Cardiac fibroblast (primary cell): ENCODE measurements around the gene LRRC51.

ENCODE experiments used
- DNase-seq, 2 donors: peaks; one replicate each; pipeline versions ENCODE4 v3.0.0 to v3.0.0-alpha.2; 2010; ENCODE audit warnings: low read depth in 2 of 2
- H3K4me3 ChIP-seq, 2 donors: replicated peaks in 1 of 2; 1 replicate in 1 of 2; 2 replicates in 1 of 2; pipeline ENCODE4 v1.5.1; 2011; ENCODE audit warnings: low read depth in 2 of 2, low read length in 2 of 2, mild to moderate bottlenecking in 2 of 2, moderate library complexity in 1 of 2
- CTCF ChIP-seq: IDR thresholded peaks from one replicate; pipeline ENCODE4 v1.5.1; 2011; ENCODE audit warnings: low read depth, mild to moderate bottlenecking, low read length, inconsistent platforms

Gene LRRC51

GRCh38 chr11:72091292-72091691, 10.6 kb downstream of the LRRC51 start:
- peak; percentile 75 to 78 for DNase-seq
- no peak overlapping the region for H3K4me3 ChIP-seq
- TF ChIP-seq CTCF = peak; percentile 86

- TF ChIP-seq CTCF = no peak
- DNase-seq = no peak
- no peak overlapping the region for H3K4me3 ChIP-seq
Observed at GRCh38 chr11:72098741-72099140, 18.1 kb downstream of the LRRC51 start.

- H3K4me3 ChIP-seq = no peak overlapping the region
- DNase-seq = no peak
- no peak for TF ChIP-seq CTCF
Observed at GRCh38 chr11:72100009-72100408, 19.4 kb downstream of the LRRC51 start.

GRCh38 chr11:72100462-72100861, 19.8 kb downstream of the LRRC51 start:
- DNase-seq = peak in 1 of 2 donors; percentile 12
- no peak for TF ChIP-seq CTCF
- H3K4me3 ChIP-seq = no peak overlapping the region

- no peak for TF ChIP-seq CTCF
- peak overlapping the region; percentile 83 to 85 for H3K4me3 ChIP-seq
Observed at GRCh38 chr11:72102162-72102561, 21.5 kb downstream of the LRRC51 start.

GRCh38 chr11:72102631-72102945, 21.9 kb downstream of the LRRC51 start:
- TF ChIP-seq CTCF = no peak

More at GRCh38 chr11:72102162-72102561, 21.5 kb downstream of the LRRC51 start:
- DNase-seq = no peak

GRCh38 chr11:72102946-72103753, 22.5 kb downstream of the LRRC51 start, which contains the start of gene LAMTOR1:
Gene LAMTOR1, minus strand, starts transcription at chr11:72103297. Its CDS starts 73 bp downstream, at chr11:72103224.
- peak within 1 kb of the TSS; percentile 83 to 85 for H3K4me3 ChIP-seq
- DNase-seq = peak; percentile 99 to 100
- peak; percentile 61 for TF ChIP-seq CTCF

More at GRCh38 chr11:72102631-72102945, 21.9 kb downstream of the LRRC51 start:
- H3K4me3 ChIP-seq = peak overlapping the region; percentile 83 to 85
- DNase-seq = no peak
